PC-3 (cell line): Measurements from ENCODE around the gene PI4KB. TPM values are rescaled to one million over a fixed set of nuclear protein-coding genes. Genes with fewer than 3 reads are reported as not detected.

Experiments
- ATAC-seq: fragments of 200-7000 bp; cut with Tn5 transposase; 2 replicates; pipeline ENCODE4 v1.9.1; 2020; ENCODE audit warnings: mild to moderate bottlenecking, moderate library complexity
- BruUV-seq: library from RNA; stranded (reverse); fragments of 400-500 nt; replicated peaks from 2 replicates; lab custom pipeline; 2021; lab: Mats Ljungman, UMichigan
- CTCF ChIA-PET: fragments of 300-600 bp; sonication (Branson Sonifier 250); formaldehyde crosslinking; loops from one replicate; lab custom pipeline; 2022; ENCODE audit warnings: antibody characterized with exemption; lab: Charles Lee
- POLR2A ChIA-PET: fragments of 300-600 bp; sonication (Branson Sonifier 250); formaldehyde crosslinking; loops from one replicate; lab custom pipeline; 2022; ENCODE audit warnings: antibody characterized with exemption; ENCODE audit not compliant: unreplicated experiment; lab: Charles Lee
- DNase-seq: peaks from one replicate; pipeline ENCODE4 v3.0.0-alpha.2; 2015
- H2AFZ ChIP-seq: fragments of 300-600 bp; sonication (generic); 2 replicates; pipeline ENCODE4 v1.6.0; 2016; ENCODE audit warnings: antibody characterized with exemption, low read length
- H3F3A ChIP-seq: fragments of 300-600 bp; sonication (generic); one replicate; pipeline ENCODE4 v1.6.0; 2017; ENCODE audit warnings: antibody characterized with exemption, low read length, control low read depth, mild to moderate bottlenecking; ENCODE audit not compliant: unreplicated experiment
- H3K27ac ChIP-seq: fragments of 300-600 bp; sonication (generic); 2 replicates; pipeline ENCODE4 v1.5.1; 2016; ENCODE audit warnings: mild to moderate bottlenecking, low read length
- H3K27me3 ChIP-seq: fragments of 300-600 bp; sonication (generic); 2 replicates; pipeline ENCODE4 v1.6.1; 2016; ENCODE audit warnings: low read length, mixed read lengths
- H3K36me3 ChIP-seq: fragments of 300-600 bp; sonication (generic); 2 replicates; pipeline ENCODE4 v1.6.1; 2016; ENCODE audit warnings: low read depth, mixed run types, low read length, mixed read lengths
- H3K4me1 ChIP-seq: fragments of 300-600 bp; sonication (generic); 2 replicates; pipeline ENCODE4 v1.5.1; 2016; ENCODE audit warnings: low read length; ENCODE audit not compliant: insufficient read depth
- H3K4me2 ChIP-seq: fragments of 300-600 bp; sonication (generic); 2 replicates; pipeline ENCODE4 v1.6.0; 2016; ENCODE audit warnings: low read length
- H3K4me3 ChIP-seq: fragments of 300-600 bp; sonication (generic); 2 replicates; pipeline ENCODE4 v1.5.1; 2016; ENCODE audit warnings: mild to moderate bottlenecking, low read length, mixed read lengths
- H3K79me2 ChIP-seq: fragments of 300-600 bp; sonication (generic); 2 replicates; pipeline ENCODE4 v1.6.1; 2017; ENCODE audit warnings: low read length, mixed read lengths
- H3K9ac ChIP-seq: fragments of 300-600 bp; sonication (generic); 2 replicates; pipeline ENCODE4 v1.6.0; 2016; ENCODE audit warnings: mild to moderate bottlenecking, low read length
- H3K9me2 ChIP-seq: fragments of 300-600 bp; sonication (generic); replicated peaks from 2 replicates; pipeline ENCODE4 v1.6.1; 2016; ENCODE audit warnings: mixed run types, low read length, mixed read lengths
- H3K9me3 ChIP-seq: fragments of 300-600 bp; sonication (generic); 2 replicates; pipeline ENCODE4 v1.6.1; 2016; ENCODE audit warnings: low read length, mixed read lengths
- H4K20me1 ChIP-seq: fragments of 300-600 bp; sonication (generic); 2 replicates; pipeline ENCODE4 v1.6.1; 2016; ENCODE audit warnings: low read length, mixed read lengths
- EZH2 ChIP-seq: fragments of 300-600 bp; sonication (generic); IDR thresholded peaks from one replicate; pipeline ENCODE4 v1.6.1; 2017; ENCODE audit warnings: antibody characterized with exemption, mild to moderate bottlenecking, low read length; ENCODE audit not compliant: unreplicated experiment
- EZH2phosphoT487 ChIP-seq: fragments of 300-600 bp; sonication (generic); IDR thresholded peaks from 2 replicates; pipeline ENCODE4 v1.6.1; 2018; ENCODE audit warnings: mild to moderate bottlenecking, antibody characterized with exemption, low read length, borderline replicate concordance
- intact Hi-C: fragments of 100-400 bp; cut with micrococcal nuclease; formaldehyde crosslinking; loops from 2 replicates; pipeline ENCODE4 v1.9.0; 2023
- total RNA-seq: library from RNA; depleted of rRNA; stranded (reverse); fragments of >200 nt; gene quantifications from 2 replicates; pipeline ENCODE4 v1.2.3, GENCODE V29; 2014
- TF ChIP-seq, protein P1 (sequence below): fragments of 300-600 bp; sonication (generic); conservative IDR thresholded peaks from 2 replicates; pipeline ENCODE4 v1.5.1; 2017; ENCODE audit warnings: antibody characterized with exemption, low read depth, mild to moderate bottlenecking, low read length

Gene PI4KB
- total RNA-seq, 1 experiment from 2014 or later = 99.5 TPM

DNA sequence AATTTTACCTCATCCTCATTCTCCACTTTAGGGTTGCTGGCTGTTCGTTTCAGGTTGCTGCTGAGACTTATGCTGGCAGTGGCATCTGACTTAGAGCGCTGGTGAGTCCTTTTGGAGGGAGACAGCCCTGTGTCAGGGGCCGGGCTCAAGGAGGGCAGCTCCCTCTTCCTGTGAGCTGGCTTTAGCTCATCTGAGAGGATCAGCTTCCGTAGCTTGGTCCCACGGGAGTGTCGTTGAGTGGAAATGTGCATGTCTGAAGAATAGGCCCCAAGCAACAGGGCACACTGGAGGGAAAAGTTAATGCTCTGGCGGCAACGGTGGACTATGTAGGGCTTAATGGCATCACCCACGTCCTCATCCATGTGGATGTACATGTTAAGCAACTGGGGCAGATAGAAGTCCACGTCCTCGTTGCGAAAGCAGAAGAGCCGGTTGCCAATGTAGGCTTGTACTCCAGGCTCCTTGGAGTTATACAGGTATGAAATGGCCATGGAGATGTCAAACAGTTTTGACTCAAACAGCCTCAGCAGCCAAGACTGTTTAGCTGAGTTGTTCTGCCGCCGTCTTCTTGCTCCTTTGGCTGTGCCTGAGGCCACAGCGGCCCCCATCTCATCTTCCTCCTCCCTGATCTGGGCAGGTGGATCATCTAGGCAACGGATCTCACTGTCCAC, 11.5 kb downstream of the PI4KB start:
- Histone ChIP-seq H2AFZ (no peak overlapping the region), H3K4me2 (no peak overlapping the region), H3K27ac (no peak overlapping the region), H3K79me2 (peaks cover 64% of the 10 kb centered on the region), H3F3A (peaks cover 21% of the 10 kb centered on the region), H3K9me2 (no peaks in the 10 kb centered on the region), H3K9ac (no peak overlapping the region), H3K4me1 (peaks cover 46% of the 10 kb centered on the region), H3K36me3 (peaks cover 35% of the 10 kb centered on the region), H4K20me1 (peaks cover 11% of the 10 kb centered on the region), H3K9me3 (no peaks in the 10 kb centered on the region), H3K27me3 (no peaks in the 10 kb centered on the region), H3K4me3 (no peak overlapping the region)
- POLR2A ChIA-PET = no interaction called here
- intact Hi-C loops = no loop called here
- BruUV-seq = TSS peak; percentile 24
- TF ChIP-seq, protein P1, sequence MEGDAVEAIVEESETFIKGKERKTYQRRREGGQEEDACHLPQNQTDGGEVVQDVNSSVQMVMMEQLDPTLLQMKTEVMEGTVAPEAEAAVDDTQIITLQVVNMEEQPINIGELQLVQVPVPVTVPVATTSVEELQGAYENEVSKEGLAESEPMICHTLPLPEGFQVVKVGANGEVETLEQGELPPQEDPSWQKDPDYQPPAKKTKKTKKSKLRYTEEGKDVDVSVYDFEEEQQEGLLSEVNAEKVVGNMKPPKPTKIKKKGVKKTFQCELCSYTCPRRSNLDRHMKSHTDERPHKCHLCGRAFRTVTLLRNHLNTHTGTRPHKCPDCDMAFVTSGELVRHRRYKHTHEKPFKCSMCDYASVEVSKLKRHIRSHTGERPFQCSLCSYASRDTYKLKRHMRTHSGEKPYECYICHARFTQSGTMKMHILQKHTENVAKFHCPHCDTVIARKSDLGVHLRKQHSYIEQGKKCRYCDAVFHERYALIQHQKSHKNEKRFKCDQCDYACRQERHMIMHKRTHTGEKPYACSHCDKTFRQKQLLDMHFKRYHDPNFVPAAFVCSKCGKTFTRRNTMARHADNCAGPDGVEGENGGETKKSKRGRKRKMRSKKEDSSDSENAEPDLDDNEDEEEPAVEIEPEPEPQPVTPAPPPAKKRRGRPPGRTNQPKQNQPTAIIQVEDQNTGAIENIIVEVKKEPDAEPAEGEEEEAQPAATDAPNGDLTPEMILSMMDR = no peak
- TF ChIP-seq EZH2phosphoT487 (no peak), EZH2 (no peak)
- CTCF ChIA-PET = no interaction called here
- no peak for ATAC-seq
- DNase-seq = no peak

DNA sequence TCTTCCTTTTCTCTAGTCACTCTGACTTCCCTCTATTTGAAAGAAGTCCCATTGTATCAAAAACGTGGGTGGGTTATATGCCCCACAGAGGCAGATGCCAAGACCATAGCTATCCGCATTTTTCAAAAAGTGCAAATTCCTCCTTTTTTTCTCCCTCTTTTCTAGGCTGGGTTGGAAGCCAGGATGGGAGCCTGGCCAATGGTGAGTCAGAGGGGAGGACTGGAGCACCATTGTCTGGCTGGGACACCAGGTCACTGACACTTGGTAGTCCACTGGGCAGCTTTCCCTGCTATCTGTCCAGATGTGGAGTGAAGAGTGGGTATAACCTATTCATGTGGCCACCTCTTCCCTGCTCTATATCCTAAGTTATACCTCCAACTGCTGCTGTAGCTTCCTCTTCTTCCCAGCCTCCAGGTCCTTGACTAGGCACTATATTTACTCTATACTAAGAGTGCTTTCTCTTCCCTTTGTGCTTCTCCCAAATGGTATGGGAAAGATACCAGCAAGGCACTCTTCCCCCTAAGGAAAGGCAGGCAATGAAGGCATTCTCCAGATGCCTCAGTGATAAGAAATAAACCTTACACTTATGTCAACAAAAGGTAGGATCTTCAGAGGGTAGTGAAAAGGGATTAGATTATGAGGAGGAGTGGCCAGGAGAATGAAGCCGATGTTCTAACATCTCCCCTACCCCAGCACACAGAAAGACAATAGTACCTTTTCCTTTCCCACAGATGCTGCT, 12.9 kb downstream of the PI4KB start:
- Histone ChIP-seq H3K4me1 (peaks cover 51% of the 10 kb centered on the region), H3K9me2 (no peaks in the 10 kb centered on the region), H3K9ac (no peak overlapping the region), H3K9me3 (no peaks in the 10 kb centered on the region), H3K27me3 (no peaks in the 10 kb centered on the region), H2AFZ (no peak overlapping the region), H3K4me3 (no peak overlapping the region), H3K79me2 (peaks cover 66% of the 10 kb centered on the region), H3K36me3 (peaks cover 35% of the 10 kb centered on the region), H3F3A (peaks cover 18% of the 10 kb centered on the region), H4K20me1 (peaks cover 16% of the 10 kb centered on the region), H3K27ac (peak overlapping the region; percentile 91), H3K4me2 (peak overlapping the region; percentile 74)
- no TSS peak for BruUV-seq
- ChIA-PET CTCF (no interaction called here), POLR2A (interaction anchor here (0.7 to 1.2 kb wide), 4 partner anchors 11 to 684 kb away, joined by 3 to 8 read pairs (median 3); partner anchors contain the start of gene PI4KB)
- intact Hi-C loops = no loop called here
- ATAC-seq = peak; percentile 59
- peak; percentile 81 for DNase-seq
- TF ChIP-seq, protein P1 = no peak
- no peak for TF ChIP-seq EZH2
- no peak for TF ChIP-seq EZH2phosphoT487
